HL-60 (cell line): ENCODE data around the gene THEM4.
"Not testable (repeated sequence)": the region's sequence is repeated elsewhere in the genome, so short reads cannot be mapped to it uniquely, and the experiment has no call there.

Experiments
- POLR2AphosphoS5 ChIP-seq: IDR thresholded peaks from 2 replicates; pipeline ENCODE4 v1.6.1; 2012; ENCODE audit warnings: low read depth
- TF ChIP-seq, protein P1 (sequence below): IDR thresholded peaks from one replicate; pipeline ENCODE4 v1.5.1; 2011; ENCODE audit warnings: low read length, control low read depth, inconsistent platforms; ENCODE audit not compliant: insufficient read depth
- TF ChIP-seq, protein P2 (sequence below): IDR thresholded peaks from 2 replicates; pipeline ENCODE4 v1.6.1; 2012; ENCODE audit warnings: low read depth; ENCODE audit not compliant: insufficient replicate concordance

DNA sequence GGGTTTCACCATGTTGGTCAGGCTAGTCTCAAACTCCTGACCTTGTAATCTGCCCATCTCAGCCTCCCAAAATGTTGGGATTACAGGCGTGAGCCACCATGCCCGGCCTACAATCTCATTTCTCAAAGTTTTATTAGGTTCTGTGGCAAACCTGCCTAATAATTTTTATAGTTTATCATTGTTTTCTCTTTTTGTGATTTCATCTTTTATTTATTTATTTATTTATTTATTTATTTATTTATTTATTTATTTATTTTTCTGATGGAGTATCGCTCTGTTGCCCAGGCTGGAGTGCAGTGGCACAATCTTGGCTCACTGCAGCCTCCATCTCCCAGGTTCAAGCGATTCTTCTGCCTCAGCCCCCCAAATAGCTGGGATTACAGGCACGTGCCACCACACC is 24.4 kb downstream of the THEM4 start:
- TF ChIP-seq, protein P1, sequence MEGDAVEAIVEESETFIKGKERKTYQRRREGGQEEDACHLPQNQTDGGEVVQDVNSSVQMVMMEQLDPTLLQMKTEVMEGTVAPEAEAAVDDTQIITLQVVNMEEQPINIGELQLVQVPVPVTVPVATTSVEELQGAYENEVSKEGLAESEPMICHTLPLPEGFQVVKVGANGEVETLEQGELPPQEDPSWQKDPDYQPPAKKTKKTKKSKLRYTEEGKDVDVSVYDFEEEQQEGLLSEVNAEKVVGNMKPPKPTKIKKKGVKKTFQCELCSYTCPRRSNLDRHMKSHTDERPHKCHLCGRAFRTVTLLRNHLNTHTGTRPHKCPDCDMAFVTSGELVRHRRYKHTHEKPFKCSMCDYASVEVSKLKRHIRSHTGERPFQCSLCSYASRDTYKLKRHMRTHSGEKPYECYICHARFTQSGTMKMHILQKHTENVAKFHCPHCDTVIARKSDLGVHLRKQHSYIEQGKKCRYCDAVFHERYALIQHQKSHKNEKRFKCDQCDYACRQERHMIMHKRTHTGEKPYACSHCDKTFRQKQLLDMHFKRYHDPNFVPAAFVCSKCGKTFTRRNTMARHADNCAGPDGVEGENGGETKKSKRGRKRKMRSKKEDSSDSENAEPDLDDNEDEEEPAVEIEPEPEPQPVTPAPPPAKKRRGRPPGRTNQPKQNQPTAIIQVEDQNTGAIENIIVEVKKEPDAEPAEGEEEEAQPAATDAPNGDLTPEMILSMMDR, result not testable (repeated sequence)
- TF ChIP-seq, protein P2, sequence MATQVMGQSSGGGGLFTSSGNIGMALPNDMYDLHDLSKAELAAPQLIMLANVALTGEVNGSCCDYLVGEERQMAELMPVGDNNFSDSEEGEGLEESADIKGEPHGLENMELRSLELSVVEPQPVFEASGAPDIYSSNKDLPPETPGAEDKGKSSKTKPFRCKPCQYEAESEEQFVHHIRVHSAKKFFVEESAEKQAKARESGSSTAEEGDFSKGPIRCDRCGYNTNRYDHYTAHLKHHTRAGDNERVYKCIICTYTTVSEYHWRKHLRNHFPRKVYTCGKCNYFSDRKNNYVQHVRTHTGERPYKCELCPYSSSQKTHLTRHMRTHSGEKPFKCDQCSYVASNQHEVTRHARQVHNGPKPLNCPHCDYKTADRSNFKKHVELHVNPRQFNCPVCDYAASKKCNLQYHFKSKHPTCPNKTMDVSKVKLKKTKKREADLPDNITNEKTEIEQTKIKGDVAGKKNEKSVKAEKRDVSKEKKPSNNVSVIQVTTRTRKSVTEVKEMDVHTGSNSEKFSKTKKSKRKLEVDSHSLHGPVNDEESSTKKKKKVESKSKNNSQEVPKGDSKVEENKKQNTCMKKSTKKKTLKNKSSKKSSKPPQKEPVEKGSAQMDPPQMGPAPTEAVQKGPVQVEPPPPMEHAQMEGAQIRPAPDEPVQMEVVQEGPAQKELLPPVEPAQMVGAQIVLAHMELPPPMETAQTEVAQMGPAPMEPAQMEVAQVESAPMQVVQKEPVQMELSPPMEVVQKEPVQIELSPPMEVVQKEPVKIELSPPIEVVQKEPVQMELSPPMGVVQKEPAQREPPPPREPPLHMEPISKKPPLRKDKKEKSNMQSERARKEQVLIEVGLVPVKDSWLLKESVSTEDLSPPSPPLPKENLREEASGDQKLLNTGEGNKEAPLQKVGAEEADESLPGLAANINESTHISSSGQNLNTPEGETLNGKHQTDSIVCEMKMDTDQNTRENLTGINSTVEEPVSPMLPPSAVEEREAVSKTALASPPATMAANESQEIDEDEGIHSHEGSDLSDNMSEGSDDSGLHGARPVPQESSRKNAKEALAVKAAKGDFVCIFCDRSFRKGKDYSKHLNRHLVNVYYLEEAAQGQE, result not testable (repeated sequence)
- not testable (repeated sequence) for TF ChIP-seq POLR2AphosphoS5
